GM19035 (cell line): ENCODE measurements around the gene RASGRP3.
"Not testable (repeated sequence)": the region's sequence is repeated elsewhere in the genome, so short reads cannot be mapped to it uniquely, and the experiment has no call there.

ENCODE experiments used
- ATAC-seq: cut with Tn5 transposase; IDR thresholded peaks from one replicate; pipeline ENCODE4 v1.9.1; 2021; ENCODE audit not compliant: unreplicated experiment

The RASGRP3 gene, protein sequence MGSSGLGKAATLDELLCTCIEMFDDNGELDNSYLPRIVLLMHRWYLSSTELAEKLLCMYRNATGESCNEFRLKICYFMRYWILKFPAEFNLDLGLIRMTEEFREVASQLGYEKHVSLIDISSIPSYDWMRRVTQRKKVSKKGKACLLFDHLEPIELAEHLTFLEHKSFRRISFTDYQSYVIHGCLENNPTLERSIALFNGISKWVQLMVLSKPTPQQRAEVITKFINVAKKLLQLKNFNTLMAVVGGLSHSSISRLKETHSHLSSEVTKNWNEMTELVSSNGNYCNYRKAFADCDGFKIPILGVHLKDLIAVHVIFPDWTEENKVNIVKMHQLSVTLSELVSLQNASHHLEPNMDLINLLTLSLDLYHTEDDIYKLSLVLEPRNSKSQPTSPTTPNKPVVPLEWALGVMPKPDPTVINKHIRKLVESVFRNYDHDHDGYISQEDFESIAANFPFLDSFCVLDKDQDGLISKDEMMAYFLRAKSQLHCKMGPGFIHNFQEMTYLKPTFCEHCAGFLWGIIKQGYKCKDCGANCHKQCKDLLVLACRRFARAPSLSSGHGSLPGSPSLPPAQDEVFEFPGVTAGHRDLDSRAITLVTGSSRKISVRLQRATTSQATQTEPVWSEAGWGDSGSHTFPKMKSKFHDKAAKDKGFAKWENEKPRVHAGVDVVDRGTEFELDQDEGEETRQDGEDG

DNA sequence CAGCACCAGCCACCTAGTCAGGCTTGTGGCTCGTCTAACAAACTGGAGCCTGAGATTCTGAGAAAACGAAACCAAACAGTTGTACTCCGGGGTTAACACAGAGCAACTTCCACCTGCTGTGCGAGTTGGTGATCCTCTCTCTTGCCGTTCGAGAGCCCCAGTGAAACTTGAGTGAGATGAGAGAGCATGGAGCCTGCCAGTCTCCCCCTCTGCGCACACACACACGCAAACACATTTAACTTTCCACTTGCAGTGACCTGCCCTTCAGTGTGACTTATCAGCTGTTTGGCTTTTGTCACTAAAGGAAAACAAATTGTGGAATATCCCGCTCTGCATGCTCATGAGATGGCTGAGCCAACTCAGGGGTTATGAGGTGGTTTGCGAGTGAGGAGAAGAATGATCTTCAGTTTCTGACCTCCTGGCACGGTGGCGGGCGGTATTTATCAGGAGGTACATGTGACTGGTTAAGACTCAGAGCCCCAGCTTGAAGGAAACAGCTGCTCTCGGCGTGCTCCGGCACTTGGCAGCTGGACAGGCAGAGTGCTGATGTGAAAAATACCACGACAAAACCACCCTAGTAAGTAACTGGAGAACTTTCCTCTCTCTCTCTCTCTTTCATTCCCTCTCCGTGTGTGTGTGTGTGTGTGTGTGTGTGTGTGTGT is at the start of gene RASGRP3:
TSS of gene RASGRP3 (plus strand) at position 519 of the 662 bp plus-strand sequence. CDS start 38,488 bp downstream, outside the sequence.
- peak; percentile 52 for ATAC-seq

DNA sequence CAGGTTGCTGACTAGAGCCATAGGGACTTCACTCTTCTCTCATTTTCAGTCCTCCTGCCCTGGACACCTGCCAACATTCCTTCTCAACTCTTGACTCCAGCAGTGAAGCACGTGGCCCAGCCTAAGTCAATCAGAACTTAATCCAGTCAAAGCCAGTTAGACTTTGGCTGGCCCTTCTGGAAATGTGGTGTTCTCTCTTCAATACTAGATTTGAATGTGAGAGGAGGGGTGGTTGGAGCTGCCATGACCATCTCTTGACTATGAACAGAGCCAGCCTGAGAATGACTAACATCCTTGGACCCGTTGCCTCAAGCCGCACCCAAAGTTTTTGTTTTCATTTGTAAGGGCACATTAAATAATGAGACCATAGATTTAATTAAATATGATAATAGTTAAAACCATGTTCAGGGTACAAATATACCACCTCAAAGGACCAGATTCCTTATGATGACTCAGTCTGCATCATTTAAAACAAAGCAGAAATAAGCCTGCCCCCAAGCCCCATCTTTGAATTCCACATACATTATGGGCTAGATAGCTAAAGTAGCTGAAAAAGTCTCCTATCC is 49.7 kb upstream of the RASGRP3 start:
- ATAC-seq: no peak

DNA sequence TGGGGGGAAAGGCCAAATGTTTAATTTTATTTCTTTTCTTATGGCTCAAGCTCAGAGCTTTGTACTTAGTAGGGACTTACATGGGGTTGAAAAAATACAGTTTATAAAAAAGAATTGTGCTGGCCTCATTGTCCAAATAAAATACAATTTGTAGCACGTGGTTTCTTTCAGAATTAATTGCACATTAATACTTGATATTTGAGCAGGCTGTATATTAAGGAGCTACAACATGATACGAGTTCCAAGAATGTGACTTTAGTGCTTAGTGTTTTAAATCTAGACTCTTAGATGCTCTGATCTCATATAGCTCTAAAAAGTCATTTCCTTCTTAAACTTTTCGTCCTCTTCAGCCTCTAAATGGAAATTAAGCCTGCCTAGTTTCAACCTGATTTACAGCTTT is 46.4 kb upstream of the RASGRP3 start:
- no peak for ATAC-seq

DNA sequence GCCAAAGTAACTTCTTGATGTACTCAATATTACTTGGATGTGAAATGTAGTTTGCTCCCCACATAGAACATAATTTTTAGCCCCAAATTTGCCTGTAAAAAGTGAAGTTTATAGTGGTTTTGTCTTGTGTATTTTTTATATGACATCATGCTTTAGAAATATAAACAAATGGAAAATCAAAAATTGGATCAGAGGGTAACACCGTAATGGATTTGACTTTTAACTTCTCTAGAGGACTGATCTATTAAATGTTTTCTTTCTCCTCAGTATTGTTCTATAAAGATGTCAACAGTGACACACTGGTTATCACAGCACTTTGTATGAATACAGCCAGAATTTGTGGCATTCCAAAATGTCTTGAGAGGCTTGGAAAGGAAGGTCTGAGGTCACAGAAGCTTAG is 45.6 kb upstream of the RASGRP3 start:
- ATAC-seq: no peak

DNA sequence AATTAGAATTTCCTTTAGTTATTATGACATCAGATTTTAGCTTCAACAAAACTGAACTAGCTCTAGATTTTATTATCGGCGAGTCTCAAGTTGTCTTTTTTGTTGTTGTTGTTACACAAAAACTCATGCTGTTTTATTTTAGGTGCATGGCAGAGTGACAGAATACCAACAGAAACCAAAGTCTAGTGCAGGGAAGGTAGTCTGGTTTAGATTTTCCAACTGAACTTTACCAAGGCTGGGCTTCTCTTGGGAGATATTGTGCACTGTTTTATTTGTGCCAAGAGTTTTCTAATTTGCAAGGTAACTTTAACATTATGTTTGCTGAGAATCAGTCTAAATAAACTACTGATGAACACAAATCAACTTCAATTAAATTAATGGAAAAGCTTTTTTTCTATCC is 43.6 kb upstream of the RASGRP3 start:
- ATAC-seq: no peak

DNA sequence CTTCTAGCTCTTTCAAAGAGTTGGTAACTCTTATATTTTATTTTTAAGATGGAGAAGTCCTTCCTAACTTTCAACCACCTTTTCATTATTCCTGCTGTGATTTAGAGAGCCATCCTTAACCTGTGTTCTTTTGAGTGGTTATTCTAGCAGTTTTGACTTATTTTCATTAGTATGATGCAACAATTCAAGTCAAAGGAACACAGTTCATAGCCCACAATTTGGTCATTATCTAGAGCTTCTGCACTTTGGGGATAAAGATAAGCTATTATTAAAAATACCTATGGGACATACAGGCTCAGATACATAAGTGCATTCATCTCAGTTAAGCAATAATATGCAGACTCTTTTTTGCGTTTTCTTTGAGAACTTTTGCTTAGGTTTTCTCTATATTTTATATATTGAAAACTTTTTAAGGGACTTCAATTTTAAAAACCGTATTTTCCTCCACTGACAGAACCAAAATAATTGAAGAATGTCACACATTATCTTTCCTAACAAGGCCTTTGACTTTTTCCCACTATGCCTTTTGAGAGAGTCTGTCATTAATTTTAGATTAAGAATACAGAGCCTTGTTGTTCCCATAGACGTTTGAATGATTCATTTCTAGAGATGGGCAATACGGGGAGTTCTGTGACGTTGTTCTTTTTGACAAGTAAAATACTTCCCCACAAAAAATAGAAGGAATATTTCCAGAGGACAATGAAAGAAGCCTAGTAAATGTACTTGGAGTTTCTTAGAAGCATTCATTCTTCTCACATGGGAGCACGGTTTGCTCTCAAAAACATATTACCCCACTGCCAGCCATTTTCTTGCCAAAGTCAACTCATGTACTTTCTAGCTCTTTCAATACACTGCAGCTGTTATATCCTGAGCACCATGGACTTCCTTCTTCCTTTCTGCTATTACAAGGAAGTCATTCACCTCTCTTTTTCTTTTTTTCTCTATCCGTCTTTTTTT is 42.9 kb upstream of the RASGRP3 start:
- no peak for ATAC-seq

DNA sequence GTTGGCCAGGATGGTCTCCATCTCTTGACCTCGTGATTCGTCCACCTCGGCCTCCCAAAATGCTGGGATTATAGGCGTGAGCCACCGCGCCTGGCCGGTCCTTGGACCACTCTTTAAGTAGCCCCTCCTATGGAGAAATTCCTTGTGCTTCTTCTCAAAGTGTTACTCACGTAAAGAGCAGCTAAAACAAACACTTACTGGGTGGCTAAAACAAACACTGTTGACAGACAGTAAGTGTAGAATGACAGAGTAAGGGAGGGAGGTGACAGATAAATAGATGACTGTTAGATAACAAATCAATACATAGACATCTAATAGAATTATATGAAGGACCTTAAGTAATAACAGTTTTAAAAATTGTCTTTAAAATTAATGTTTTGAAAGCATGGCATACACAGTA is 40.9 kb upstream of the RASGRP3 start:
- no peak for ATAC-seq

DNA sequence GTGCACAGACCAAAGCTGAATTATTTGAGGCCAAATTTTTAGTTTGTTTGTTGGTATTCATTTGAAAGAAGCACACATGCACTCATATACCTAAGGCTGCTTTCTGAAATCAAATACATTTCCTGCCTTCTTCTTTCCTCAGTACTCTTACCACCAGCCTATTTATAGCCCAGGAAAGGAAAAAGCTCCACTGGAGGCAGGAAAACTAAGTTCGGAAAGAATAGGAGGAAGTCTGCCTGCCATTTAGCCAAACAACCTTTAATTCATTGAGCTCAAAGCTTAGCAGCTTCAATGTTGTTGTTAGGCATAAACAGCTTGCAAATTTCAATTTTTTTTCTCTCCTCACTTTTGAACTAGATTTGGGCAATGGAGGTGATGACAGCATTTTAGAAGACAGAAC is 40.4 kb upstream of the RASGRP3 start:
- ATAC-seq: no peak

DNA sequence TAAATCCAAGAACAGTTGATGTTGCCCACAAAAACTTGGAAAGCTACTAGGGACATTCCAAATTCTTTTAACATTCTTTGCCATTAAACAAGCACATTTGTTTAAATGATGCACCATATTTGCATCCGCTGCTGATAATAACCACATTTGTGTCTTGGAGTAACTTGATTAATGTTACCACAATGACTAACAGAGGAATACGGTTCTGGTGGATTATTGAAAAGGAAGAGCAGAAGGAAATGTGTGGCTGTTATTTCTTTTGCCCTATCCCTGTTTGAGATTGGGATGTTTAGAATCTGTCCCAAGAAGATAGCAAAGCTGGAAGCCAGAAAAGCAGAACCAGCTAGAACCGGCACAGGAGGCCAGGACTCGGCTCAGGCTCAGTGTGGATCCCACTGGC is 39.2 kb upstream of the RASGRP3 start:
- no peak for ATAC-seq

DNA sequence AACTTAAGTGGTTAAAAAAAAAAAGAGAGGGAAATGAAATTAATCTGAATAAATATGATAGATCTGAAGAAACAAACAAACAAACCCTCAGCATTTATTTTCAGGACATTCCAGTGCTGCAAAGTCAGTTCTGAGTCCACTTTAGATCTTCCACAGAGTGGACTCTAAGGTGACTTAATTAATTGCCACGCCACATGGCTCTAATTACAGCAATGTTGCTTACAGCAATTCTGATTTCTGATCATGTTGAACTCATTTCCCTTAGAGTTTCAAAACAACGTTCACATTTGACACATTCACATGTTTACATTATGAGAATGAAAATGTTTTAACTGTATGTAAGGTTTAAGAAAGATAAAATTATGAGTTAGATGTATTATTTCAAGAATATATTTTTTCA is 38.6 kb upstream of the RASGRP3 start:
- ATAC-seq: no peak

DNA sequence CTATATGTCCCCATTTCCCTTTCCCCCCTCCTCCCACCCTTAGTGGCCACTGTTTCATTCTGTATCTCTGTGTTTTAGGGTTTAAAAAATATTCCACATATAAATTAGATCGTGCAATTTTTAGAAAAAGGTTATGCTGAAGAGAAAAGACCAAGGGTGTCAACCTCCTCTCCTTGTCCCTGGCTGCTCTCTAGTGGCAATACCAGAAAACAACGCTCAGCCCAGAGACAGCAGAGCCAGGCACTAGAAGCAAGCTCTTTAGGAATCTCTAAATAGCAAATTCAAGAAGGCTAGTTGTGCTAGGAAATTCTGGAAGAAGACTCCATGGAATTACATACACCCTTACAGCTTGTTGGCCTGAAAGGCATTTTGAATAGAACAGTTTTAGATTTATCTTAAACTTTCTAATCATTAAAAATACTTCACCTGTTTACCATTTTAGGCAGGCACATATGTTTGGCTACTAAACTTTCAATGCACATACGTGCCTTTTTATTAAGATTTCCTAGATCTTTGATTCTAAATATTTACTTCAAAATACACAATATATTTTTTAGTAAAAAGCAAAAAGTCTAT is 35.1 kb upstream of the RASGRP3 start:
- ATAC-seq: no peak

DNA sequence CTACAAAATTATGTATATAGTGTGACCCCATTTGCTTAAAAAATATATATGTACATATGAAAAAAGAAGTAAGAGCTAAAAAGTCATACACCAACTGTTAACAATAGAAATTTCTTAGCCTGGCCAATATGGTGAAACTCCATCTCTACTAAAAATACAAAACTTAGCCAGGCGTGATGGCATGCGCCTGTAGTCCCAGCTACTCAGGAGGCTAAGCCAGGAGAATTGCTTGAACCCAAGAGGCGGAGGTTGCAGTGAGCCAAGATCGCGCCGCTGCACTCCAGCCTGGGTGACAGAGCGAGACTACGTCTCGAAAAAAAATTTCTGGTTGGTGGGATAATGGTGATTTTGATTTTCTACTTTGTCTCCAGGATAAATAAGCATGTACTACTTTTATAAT is 34.4 kb upstream of the RASGRP3 start:
- not testable (repeated sequence) for ATAC-seq

DNA sequence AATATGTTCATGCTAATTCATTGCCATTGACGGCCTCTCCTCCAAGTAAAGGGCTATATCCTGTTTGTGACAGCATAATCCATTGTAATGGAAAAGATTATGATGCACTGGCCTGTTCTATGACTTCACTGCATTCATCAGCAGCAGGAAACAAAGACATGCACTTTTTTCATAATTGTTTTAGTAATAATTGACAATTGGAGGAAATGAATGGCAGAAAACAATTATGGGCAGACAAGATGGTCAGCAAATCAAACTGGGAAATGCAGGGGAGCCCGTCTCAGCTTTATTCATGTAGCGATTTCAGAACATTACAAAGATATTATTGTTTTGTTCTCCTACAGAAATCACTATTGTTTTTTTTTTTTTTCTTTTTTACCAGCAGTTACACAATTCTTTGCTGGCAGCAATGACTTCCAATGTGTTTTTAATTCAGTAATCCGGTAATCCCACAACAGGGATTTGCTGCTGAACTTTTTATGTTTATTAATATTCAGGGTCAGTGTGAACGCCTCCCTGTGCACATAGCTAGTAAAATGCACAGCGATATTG is 33.8 kb upstream of the RASGRP3 start:
- no peak for ATAC-seq

DNA sequence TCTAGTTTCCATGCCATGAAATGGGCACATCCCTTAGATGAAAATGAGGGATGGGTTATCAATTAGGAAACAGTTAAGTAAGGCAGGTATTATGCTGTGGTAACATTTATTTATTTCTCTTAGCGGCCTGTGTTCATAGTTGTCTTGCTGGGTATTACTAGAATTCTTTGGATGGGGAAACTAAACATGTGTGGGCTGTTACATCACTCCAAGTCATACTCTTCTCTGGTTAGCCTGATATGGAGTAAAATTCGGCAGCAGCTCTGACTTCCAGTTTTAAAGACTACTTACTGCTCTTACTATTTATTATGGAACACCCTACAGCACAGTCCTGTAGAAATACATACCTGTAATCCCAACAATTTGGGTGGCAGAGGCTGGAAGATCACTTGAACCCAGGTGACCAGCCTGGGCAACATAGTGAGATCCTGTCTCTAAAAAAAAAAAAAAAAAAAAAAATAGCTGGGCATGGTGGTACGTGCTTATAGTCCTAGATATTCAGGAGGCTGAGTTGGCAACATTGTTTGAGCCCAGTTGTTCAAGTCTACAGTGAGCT is 33.1 kb upstream of the RASGRP3 start:
- no peak for ATAC-seq

DNA sequence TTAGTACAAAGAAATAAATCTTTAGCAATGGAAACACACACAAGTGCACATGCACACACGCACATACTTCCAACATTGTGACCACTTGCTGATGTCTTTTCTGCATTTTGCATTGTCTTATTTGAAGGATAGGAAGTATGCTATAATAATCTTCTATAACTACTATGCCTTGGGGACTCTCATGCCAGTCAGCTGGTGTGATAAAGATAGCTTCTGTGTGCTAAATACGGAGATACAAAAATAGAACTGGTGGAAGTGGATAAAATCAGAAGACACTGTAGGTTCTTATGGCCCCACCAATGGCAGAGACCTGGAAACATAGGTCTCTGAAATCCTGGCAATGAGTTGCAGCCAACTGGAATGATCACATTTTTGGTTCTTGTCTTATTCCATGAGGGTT is 31.5 kb upstream of the RASGRP3 start:
- no peak for ATAC-seq

DNA sequence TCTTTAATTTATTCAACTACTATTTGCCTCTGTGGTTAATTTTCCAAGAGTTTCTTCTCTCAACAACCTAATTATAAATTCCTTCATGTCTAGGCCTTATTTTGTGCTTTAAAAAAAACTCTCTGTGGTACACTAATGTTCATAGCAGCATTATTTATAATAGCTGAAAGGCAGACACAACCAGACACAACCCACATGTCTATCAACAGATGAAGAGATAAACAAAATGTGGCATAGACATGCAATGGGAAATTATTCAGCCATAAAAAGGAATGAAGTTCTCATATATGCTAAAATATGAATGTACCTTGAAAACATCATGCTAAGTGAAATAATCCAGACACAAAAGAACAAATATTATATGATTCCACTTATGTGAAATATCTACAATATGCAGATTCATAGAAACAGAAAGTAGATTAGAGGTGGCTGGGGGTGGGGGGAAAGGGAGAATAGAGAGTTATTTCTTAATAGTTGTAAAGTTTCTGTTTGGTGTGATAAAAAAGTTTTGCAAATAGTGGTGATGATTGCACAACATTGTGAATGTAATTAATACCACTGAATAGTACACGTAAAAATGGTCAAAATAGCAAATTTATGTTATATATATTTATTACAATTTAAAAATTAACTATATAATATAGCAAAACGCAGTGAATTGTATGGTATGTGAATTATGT is 28.1 kb upstream of the RASGRP3 start:
- ATAC-seq: no peak

DNA sequence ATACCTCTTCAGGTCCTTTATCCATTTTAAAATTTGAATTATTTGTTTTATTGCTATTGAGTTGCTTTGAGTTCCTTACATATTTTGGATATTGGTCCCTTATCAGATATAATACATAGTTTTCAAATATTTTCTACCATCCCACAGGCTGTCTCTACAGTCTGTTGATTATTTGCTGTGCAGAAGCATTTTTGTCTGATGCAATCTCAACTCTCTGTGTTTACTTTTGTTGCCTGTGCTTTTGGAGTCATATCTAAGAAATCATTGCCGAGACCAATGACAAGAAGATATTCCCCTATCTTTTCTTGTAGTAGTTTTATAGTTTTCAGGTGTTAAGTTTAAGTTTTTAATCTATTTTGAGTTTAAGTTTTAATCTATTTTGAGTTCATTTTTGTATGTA is 25.2 kb upstream of the RASGRP3 start:
- ATAC-seq: no peak

DNA sequence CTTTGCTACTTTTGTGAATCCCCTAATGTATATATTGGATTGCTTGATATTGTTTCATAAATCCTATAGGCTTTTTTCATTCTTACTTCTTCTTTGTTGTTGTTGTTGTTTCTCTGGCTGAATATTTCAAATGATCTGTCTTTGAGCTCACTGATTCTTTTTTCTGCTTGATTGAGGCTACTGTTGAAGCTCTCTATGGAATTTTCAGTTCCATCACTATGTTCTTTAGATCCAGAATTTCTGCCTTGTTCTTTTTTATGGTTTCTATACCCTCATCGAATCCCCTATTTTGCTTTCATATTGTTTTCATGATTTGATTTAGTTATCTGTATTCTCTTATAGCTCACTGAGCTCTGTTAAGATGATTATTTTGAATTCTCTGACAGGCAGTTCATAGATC is 24.6 kb upstream of the RASGRP3 start:
- no peak for ATAC-seq

DNA sequence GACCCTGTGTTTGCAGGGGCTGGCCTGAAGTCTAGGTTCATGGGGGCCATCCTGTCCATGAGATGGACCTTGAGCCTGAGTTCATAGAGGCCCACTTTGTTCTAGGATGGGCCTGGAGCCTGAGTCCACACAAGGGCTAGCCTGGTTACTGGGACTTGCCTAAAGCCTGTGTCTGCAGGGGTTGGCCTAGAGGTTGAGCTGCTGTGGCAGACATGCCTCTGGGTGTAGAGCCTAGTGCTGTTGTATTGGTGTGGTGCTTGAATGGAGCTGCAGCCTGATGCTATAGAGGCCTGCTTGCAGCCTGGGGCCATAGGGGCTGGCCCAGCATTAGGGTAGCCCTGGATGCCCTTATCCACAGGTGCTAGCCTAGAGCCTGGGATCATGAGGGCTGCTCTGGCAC is 23.9 kb upstream of the RASGRP3 start:
- ATAC-seq: no peak
